Activated naive CD8-positive, alpha-beta T cell treated with anti-CD3 and anti-CD28 coated beads, Interleukin-2, amount 50 U/mL, for 16 hours (primary cell): ENCODE data around the gene C3orf52.
A peak's percentile ranks its signal among the peaks of the same experiment; 100 is the strongest.

Source experiments
- DNase-seq: peaks from one replicate; pipeline ENCODE4 v3.0.0-alpha.2; 2020; ENCODE audit warnings: low read depth, low spot score

Gene C3orf52

DNA sequence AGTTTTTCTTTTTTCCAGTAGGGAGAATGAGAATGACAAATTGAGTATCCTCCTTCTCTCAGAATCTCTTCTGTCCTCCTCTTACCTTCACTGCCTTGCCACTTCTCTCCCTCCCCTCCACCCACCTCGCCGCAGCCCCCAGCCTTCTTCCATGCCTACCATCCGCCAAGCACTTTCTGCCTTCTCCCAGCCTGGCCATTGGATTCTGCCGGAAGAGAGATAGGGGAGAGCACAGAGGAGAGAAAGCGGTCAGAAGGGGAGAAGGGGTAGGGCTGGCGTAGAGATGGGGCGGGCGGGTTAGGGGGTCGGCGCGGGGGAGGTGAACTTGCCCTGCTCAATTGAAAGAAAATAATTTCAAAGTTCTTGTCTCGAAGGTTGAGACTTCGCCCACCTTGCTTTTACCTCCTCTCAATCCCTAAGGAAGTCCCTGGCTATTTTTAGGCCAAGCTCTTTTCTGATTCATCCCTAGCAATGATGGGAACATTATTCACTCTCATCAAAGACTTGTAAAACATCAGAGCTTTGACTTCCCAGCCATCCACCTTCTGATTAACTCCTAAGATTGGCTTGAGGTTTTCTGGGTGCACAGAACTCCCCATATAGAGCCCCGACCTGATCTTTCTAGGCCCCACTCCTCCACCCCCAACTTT lies 811 bp downstream of the C3orf52 start:
- no peak for DNase-seq

DNA sequence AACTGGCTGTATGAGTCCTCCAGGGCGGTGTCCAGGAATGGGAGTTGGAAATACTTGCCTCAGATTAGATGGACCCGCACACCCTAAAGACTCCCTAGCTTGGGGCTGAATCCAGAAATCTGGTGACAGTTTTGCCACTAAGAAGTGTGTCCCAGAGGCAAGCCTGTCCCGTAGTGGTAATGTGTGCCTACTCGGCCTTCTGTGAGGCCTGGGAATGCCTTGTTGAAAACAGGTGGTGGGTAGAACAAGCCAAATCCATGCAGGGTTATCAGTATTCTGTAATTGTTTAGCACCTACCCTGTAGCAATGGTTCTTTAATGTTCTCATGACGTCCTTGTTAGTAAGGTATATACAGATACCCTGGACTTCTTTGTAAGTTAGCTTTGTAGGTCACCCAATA lies 1.6 kb downstream of the C3orf52 start:
- DNase-seq = no peak

DNA sequence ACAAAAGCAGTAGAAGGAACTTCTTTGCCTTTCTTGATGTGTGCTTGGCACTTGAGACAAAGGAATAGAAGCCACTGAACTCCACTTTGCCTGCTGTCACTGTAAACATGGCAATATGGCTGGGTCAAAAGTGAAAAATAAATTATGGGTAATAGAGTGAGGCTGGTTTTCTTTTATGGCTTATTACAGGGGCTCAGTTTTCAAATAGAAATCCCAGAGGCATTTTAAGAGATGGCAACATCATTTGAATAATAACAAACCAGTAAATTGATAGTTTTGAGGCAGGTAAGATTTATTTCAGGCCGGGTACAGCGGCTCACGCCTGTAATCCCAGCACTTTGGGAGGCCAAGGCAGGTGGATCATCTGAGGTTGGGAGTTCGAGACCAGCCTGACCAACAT lies 2.8 kb downstream of the C3orf52 start:
- no peak for DNase-seq

DNA sequence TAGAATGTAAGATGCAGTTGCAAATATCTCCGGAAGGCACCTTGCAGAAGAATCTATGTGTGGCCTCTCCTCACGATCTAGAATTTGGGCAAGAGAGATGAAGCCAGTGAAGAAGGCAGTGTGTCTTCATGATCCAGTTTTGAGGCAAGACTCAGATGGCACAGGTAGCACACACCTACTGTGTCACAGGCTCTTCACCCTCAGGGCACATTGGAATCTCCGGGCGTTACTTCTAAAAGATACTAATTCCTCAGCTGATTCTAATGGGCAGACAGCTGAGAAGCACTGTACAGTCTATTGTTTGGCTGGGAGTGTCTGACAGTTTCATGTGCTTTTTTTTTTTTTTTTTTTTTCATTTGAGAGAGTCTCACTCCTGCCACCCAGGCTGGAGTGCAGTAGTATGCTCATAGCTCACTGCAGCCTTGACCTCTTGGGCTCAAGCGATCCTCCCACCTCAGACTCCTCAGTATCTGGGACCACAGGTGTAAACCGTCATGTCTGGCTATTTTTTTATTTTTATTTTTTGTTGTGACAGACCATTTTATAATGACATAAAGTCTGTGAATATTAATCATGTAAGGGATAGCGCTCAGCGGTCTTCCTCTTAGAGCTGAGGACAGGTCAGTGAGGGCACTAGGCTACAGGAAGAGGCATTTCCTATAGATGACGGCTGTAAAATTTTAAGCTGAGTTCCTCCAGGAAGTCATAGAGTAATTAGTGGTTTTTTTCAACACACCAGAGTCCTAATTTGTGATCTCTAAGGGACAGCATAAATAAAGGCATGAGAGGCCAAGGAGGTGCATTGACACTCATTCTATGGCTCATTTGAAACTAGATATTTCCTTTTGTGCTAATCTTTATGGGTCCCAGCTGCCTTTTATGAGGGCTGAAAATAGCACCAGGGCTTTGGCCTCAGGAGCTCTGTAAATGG lies 4.0 kb downstream of the C3orf52 start:
- no peak for DNase-seq

DNA sequence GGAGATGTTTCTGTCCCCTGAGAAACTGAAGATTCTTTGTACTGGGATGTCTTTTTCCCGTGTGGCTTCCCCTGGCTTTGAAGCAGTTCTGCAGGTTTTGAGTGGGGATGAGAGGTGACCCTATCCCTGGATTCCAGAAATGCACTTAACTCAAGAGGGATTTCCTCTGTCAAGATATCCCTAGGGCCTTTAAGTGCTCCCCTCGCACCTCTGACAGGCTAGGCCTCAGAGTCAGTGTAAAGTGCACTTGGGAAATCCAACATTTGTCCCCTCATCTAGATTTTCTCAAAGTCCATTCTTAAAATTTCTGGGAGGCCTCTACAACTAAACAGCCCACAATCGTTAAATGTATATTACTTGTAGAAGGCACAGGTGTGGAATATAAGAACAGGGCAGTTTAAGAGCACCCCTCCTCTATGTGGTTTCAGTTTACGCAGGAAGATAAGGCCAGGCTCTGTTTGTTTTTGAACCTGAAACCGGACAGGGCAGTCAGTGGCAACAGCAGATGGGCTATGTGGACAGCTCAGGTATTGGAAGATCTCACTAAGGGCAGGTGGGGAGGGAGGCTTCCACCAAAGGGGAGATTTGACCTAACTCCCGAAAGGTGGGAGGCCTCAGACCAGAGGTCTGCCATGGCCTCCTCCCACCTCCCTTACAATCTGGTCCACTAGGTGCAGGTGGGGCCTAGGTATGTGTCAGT lies 4.8 kb downstream of the C3orf52 start:
- DNase-seq = no peak

DNA sequence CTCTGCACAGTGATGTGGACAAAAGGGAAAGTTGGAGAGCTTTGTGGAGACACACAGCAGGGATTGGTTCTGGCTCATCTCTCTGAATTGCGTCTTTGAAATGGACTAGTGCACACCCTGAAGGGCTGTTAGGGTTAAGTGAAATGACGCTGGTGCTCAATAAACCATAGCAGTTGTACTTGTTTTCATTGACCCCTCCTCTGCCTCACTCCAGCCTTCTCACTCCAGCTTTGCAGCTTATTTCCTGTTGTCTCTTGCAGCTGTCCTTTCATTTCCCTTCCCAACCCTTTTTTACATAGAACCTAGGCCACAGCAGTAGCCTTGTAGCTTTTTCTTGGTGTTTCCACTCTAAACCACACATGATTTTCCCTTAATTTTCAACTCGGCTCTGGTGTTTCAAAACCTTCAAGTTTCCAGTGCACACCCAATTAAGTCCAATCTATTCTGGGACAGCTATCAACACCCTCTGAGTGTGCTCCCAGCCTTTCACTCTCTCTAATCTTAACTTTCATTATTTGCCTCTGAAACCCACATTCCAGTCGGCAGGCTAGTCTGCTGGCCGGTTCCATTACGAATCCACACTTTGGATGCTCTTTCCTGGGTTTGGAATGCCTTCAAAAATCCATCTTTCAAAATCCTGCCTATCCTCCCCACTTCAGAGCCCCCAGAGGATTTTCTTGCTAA lies 6.4 kb downstream of the C3orf52 start:
- DNase-seq = no peak

DNA sequence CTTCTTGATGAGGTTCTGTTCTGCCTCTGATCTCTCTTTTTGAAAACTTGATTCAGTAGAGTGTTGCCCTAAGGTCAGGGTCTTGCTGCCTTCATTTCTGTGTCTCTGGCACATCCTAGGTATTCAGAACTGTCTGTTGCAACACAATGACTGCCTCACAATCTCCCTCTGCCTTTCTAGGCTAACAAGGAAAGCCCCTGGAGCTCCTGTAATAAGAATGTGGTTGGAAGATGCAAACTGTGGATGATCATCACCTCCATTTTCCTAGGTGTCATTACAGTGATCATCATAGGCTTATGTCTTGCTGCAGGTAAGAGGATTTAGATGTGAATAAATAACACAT lies 7.0 kb downstream of the C3orf52 start:
- DNase-seq = no peak

DNA sequence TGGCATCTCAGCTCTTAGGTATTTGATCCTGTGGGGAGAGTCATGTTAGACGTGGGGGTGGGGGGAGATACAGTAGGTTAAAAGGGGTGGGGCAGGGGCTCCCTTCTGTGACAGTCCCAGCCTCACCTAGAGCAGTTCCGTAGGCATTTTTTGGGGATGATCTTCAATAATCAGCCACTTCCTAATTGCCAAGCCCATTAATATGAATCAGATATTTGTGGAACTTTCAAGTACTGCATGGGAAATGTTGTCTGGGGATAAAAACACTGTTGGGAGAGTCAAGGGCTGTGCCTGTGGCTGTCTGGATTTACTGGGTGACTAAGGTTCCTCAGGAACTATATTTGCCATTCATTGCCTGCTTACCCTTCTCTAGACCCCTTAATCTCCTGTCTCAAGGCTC lies 9.5 kb downstream of the C3orf52 start:
- DNase-seq = no peak

DNA sequence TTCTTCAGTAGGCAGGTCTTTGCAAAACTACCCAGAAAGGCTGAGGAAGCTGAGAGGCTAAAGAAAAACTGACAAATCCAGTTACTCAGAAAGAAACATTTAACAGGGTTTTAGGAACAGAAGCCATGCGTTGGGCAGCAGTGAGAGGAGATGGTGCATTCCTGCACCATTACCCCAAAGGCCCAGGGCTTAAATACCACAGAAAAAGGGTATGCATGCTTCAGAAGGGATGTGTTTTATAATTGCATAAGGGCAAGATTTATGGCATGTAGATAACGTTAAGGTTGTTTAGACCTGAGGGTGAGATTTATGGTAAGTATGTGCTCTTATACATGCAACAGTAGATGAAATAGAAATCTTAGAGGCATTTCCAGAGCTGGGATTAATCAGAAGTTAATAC lies 10.0 kb downstream of the C3orf52 start:
- no peak for DNase-seq

DNA sequence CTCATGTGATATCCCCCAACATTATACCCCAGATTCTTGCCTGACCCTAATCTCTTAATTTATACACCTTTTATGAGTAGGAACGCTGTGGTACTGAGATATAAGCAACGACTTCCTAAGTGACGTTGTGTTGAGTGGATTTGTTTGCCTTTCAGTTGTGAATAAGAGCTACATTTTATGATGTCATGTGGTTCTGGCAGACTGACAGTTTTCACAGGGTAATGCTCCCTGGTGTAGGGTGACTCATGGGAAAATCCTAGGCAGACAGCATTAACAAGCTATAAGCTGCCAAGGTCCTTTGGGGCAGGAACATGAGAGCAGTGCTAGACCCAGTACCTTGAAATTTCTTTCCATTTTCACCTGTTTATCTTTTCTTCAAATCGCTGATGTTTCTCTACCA lies 11.2 kb downstream of the C3orf52 start:
- DNase-seq = no peak

DNA sequence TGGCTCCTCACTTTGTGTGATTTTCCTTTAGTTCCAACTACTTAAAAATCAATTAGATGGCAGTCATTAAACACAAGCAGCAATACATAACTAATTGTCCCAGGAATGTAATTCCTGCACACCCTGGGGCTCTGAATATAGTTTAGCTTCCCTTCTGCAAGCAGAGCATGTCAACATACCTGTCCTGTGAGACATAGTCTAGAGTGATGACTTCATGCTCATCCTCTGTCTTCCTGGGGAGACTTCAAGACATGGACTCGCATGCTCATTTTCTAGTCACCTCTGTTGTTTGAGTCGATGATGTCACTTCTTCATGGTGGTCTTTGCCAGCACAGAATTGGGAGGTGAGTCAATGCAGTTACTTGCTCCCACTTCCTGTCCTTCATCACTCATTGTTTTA lies 15.7 kb downstream of the C3orf52 start:
- DNase-seq = no peak

DNA sequence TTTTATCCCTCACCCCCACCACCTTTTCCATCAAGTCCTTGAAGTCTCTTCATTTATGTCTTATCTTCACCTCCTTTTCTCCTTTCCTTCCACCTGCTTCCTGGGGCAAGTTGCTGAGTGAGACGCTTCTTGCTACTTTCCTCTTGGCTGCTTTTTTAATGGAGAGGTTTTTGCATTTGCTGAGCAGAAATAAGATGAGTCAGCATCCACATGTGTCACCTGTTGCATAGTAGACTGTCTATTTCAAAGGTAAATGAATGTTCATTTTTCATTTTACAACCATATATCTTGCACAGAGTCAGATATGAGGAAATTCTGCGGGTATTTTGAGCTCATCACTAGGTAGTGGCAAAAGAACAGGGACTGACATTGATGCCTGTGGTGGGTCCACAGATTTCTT lies 18.6 kb downstream of the C3orf52 start:
- no peak for DNase-seq

DNA sequence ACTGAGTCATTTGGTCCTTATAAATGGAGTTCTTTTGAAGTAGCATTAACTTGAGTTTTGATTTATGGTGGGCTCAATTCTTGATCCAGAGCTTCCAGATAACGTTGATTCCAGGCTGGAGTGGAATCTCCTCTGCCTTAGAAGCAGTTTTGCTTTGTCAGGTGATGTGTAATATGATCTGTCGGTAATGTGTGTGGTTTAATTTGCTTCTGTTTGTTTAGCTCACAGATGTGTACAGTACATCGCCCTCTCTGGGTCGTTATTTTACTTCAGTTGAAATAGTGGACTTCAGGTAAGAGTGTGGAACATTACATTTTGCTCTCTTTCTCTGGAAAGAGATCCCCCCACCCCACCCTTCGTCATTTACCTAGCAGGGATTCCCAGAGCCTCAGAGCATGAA lies 23.1 kb downstream of the C3orf52 start:
- no peak for DNase-seq

DNA sequence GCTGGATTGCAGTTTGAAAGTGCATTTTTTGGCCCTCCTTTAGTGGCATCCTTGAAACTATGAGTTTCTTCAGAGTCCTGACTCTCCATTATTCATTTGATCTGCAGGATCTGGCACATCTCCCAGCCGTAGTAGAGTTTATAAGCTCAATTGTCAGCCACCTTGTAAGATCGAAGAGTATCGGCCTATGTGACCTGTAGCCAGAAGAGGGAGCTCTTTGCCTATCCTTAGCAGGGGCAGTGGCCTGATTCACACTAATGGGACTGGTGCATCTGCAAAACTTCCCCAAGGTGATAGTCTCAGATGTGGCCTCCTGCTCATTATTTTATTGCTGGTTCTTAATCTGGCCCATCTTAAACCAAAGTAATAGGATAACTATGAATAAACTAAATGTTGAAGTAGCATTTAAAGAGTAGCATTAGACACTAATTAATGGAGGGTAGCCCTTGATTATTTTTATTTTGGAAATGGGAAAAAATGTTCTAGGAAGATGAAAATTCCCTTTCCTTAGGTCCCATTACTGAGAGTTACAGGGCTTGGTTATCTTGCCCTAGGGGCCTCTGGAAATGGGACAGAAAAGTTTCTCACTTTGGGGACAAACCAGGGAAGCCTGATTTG lies 25.7 kb downstream of the C3orf52 start:
- peak; percentile 5 for DNase-seq

DNA sequence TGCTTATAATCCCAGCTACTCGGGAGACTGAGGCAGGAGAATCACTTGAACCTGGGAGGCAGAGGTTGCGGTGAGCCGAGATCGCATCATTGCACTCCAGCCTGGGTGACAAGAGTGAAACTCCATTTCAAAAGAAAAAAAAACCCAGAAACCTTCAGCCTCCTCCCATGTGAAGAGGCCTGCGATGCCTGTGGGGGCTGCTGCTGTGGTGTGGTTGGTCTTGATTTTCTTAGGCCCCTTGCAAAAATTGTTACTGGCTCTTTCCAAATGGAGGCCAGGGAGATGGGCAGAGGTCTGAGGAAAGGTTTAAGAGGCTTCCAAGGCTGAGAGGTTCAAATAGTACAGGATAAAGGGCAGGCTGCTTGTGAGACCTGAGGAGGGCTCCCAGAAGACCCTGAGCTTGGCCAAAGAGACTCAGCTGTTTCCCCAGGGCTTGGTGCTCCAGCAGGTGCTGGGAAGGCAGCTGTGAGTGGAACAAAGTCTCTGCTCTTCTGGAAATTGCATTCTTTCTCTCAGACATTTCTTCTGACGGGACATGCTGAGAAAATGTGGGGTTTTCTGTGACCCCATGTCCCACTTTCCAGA lies 28.5 kb downstream of the C3orf52 start:
- no peak for DNase-seq

DNA sequence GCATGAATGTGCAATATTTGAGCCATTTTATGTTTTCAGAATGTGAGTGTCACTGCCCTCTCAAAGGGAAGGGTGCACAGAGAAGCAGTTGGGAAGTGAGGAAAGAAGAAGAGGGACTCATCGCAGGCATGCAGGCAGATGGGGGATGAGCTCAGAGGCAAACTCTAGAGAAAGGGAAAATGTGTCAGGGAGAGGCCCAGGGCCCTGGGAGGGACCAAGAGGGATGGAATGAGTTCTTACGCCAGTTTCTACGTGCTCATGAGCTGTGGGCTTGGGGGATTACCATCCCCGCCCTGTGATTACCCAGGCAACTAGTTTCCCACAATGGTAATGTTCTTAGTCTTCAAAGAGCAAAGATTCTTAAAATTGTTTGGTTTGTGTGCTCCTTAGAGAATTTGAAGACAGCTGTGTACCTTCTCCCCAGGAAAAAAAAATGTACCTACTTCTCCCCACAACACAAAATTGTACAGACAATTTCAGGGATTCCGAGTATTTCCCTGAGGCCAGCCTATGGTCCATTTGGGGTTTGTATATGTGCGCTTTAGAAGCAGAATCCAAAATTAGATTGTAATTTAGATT lies 29.1 kb downstream of the C3orf52 start:
- DNase-seq = no peak

DNA sequence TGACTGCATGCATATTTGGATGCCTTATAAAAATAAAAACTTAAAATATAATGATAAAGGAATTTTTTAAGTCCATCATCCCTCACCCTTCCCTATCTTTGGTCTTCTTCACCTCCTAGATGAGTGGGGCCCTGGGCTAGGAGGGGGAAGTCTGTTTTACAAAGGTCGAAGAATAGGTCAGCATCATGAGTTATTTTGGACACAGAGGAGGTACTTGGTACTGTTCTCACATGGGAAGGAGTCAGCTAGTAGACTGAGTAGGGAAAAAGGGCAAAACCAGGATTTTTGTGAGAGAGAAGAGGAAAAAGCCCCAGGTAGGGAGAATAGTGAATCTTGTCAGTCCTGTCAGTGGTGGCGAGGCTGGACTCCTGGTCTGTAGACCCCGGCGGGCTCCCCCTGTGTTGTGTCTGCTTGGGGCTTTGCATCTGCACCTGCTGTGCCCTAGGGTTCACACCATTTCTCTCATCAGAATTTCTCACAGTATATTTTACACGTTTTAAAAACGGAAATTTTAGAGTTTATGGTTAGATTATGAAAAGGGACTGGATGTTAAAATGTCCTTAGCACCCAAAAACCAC lies 29.7 kb downstream of the C3orf52 start:
- no peak for DNase-seq

DNA sequence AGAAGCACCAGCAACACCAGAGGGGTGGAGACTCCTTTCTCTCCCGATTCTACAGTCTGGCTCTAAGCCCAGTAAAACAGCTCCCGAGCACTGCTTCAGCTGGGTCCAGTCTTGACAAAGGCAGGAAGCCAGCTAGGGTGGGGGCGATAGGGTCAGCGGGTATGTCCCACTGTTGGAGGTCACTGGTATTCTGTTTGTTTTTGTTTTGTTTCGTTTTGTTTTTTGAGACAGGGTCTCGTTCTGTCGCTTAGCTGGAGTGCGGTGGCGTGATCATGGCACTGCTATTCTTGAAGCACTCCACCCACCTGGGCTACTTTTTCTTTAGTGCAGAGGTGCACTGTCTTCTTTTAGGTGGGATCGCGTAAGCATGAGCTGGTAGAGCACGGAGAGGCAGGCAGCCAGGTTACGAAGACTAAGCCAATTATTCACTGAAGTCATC lies 30.6 kb downstream of the C3orf52 start:
- DNase-seq = no peak

DNA sequence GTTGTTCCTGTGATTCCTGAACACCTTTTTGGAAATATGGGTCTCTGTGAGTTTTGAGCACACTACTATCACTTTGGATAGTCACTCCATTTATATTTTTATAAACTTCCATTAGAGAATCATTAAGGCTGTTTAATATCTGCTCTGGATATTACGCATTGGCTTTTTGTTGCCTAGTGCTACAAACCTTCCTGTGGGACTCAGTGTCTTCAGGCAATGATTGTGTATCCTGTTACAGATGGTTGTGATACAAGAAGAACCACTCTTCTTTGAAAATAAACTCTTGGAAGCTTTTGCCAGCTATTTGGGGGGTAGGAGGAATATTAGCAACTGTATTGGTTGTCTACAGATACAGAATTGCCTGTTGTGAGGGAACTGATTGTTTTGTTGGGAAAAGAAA lies 31.2 kb downstream of the C3orf52 start:
- DNase-seq = no peak

DNA sequence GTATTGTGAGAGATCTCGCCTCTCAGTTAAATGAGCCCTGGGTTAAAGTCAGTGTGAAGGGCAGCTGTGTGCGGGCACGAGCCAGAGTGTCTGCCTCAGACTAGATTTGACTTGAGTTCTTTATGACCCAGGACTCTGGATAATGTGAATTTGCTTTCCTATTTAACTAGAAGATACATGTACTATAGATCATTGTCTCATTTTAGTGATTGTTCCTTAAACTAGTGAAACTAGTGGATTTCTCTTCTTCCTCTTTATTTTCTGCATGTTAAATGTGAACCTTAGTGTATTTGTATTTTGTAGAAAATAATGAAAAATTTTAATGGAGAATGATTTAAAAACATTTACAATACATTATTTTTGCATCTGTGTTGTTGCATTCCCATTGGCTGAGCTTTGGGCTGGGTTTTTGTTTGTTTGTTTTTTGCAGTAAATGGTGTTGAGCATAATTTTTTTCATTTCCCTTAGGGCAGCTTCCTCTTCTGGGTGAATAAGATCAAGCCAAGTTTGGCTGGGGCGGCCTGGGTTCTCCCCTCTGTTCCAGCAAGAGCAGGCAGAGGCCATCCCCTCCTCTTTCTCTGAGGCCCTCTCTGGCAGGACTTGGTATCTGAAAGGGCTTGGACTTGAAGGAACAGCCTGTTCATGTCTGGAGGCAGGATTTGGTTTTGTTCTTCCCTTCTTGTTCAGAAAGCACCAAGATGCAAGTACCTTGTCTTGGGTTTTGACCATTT lies 31.8 kb downstream of the C3orf52 start:
- no peak for DNase-seq
